PFSK-1 (cell line): ENCODE data around the gene NR1H3.

ENCODE experiments used
- FOXP2 ChIP-seq: optimal IDR thresholded peaks from 2 replicates; pipeline ENCODE3; 2011; ENCODE audit warnings: borderline replicate concordance, control low read depth, inconsistent platforms; ENCODE audit not compliant: insufficient read depth; ENCODE audit errors: extremely low read length, extremely low read depth
- POLR2AphosphoS5 ChIP-seq: IDR thresholded peaks from 2 replicates; pipeline ENCODE4 v1.6.1; 2012; ENCODE audit warnings: low read depth, mild to moderate bottlenecking, control low read depth, low read length, moderate library complexity
- REST ChIP-seq, 2 experiments: IDR thresholded peaks; 2 replicates each; pipeline versions ENCODE4 v1.6.1 to v1.8.0; 2011 to 2012; ENCODE audit warnings: low read depth in 2 of 2, low read length in 2 of 2, control low read depth in 1 of 2, inconsistent platforms in 1 of 2, mild to moderate bottlenecking in 1 of 2, moderate library complexity in 1 of 2; ENCODE audit not compliant: insufficient read depth in 1 of 2
- SIN3A ChIP-seq: IDR thresholded peaks from 2 replicates; pipeline ENCODE4 v1.6.1; 2012; ENCODE audit warnings: mild to moderate bottlenecking, low read length, moderate library complexity, borderline replicate concordance; ENCODE audit not compliant: insufficient read depth
- TAF1 ChIP-seq: IDR thresholded peaks from 2 replicates; pipeline ENCODE4 v1.6.1; 2012; ENCODE audit warnings: low read length, control low read depth, borderline replicate concordance; ENCODE audit not compliant: insufficient read depth

GRCh38 chr11:47260366-47260765, 2.6 kb downstream of the NR1H3 start:
- TF ChIP-seq SIN3A (no peak), TAF1 (no peak), POLR2AphosphoS5 (no peak), REST (IDR thresholded peaks at IDR 0.05; ENCODE audit: insufficient read depth in 1 of 2, low read depth in 2 of 2, low read length in 2 of 2) (no peak), FOXP2 (no peak)
